ENCODE measurements around the gene STX16.
"Not testable (repeated sequence)": the region's sequence is repeated elsewhere in the genome, so short reads cannot be mapped to it uniquely, and the experiment has no call there.

Gene STX16

GRCh38 chr20:58718729-58719128, 67.6 kb downstream of the STX16 start:
- DNase-seq (ENCODE audit: extremely low read depth, low read depth), result no peak
- TF ChIP-seq, protein P1, sequence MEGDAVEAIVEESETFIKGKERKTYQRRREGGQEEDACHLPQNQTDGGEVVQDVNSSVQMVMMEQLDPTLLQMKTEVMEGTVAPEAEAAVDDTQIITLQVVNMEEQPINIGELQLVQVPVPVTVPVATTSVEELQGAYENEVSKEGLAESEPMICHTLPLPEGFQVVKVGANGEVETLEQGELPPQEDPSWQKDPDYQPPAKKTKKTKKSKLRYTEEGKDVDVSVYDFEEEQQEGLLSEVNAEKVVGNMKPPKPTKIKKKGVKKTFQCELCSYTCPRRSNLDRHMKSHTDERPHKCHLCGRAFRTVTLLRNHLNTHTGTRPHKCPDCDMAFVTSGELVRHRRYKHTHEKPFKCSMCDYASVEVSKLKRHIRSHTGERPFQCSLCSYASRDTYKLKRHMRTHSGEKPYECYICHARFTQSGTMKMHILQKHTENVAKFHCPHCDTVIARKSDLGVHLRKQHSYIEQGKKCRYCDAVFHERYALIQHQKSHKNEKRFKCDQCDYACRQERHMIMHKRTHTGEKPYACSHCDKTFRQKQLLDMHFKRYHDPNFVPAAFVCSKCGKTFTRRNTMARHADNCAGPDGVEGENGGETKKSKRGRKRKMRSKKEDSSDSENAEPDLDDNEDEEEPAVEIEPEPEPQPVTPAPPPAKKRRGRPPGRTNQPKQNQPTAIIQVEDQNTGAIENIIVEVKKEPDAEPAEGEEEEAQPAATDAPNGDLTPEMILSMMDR (IDR thresholded peaks at IDR 0.05; ENCODE audit: low read depth, low read length), result no peak

- DNase-seq (ENCODE audit: extremely low read depth, low read depth), result no peak
- TF ChIP-seq, protein P1 (IDR thresholded peaks at IDR 0.05; ENCODE audit: low read depth, low read length), result no peak
Observed at GRCh38 chr20:58719258-58719657, 68.2 kb downstream of the STX16 start.

DNA sequence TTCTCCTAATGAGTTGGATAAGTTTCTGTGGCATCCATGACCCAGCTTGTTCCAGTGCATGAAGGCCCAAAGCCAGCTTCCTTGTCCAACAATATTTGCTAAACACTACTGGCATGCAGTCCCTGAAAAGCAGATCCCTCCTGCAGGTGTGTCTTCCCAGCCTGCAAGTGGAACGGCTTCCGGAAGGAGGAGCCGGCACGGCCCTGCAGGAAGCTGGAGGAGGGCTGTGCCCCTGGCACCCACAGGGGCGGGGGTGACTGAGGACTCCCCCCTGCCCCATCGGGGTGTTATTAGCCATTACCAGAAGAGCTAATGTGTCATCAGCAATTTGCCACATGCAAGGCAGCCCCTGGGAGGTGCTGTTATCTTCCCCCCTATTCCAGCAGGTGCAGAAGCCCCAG, 68.9 kb downstream of the STX16 start:
- TF ChIP-seq, protein P1 (IDR thresholded peaks at IDR 0.05; ENCODE audit: low read depth, low read length), result no peak
- DNase-seq (ENCODE audit: extremely low read depth, low read depth), result no peak

DNA sequence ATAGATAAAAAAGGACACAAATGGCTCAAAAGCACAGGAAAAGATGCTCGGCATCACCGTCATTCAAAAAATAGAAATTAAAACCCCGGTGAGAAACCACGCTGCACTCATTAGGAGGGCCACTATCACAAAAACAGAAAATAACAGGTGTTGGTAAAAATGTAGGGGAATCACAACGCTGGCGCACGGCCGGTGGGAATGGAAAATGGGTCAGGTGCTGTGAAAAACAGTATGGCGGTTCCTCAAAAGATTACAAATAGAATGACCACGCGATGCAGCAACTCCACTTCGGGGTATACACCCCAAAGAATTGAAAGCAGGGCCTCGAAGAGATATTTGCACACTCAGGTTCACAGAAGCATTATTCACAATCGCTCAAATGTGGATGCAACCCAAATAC, 69.8 kb downstream of the STX16 start:
- TF ChIP-seq, protein P1 (IDR thresholded peaks at IDR 0.05; ENCODE audit: low read depth, low read length), result no peak
- DNase-seq (ENCODE audit: extremely low read depth, low read depth), result no peak

- no peak for DNase-seq (ENCODE audit: extremely low read depth, low read depth)
- TF ChIP-seq, protein P1 (IDR thresholded peaks at IDR 0.05; ENCODE audit: low read depth, low read length), result no peak
Observed at GRCh38 chr20:58721951-58722778, 71.1 kb downstream of the STX16 start.

DNA sequence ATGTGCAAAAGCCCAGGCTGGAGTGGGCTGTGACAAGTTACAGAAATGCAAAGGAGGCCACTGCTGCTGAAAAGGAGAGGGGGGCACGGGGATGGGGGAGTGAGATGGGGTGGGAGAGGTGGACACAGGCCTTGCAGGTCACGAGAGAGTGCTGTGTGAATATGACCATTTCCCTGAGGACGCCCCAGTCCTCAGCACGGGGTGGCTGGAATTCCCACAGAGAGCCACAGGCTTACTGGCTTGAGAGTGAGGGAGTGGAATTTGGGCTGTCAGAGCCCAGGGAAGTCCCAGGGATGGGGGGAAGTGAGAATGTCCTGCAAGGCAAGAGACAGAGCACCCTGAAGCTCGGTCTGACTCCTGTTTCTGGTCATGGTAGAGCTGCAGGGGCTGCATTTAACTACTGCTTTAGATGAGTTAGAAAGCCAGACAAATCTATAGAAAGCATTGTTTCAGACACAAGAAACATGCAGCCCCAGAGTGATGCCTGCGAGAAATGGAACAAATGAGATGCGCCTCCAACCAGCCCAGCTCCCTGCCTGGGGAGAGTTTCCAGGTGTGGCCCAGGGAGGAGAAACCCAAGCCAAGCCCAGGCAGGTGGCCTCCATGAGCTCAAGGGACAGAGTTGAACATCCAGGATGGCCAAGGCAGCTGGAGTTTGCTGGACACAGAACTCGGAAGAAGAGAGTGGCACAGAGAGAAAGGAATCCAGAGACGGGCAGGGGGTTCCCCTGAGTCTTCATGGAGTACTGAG, 72.0 kb downstream of the STX16 start:
- TF ChIP-seq, protein P1 (IDR thresholded peaks at IDR 0.05; ENCODE audit: low read depth, low read length), result no peak
- DNase-seq (ENCODE audit: extremely low read depth, low read depth), result no peak

DNA sequence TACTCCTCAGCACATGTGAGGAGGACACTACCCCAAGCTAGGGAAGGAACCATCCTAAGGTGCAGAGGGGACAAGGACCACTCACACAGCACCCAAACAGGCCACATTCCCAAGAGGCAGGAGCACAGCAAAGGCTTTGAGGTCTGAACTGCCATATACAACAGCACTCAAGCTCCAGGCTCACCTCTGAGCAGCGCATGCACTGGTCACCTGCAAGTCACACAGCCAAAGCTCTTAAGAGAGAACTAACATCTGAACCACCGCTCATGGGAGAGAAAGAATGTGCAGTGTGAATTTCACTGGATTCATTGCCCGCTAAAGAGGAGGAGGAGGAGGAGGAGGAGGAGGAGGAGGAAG, 72.5 kb downstream of the STX16 start:
- TF ChIP-seq, protein P1 (IDR thresholded peaks at IDR 0.05; ENCODE audit: low read depth, low read length), result no peak
- no peak for DNase-seq (ENCODE audit: extremely low read depth, low read depth)

GRCh38 chr20:58726156-58726555, 75.1 kb downstream of the STX16 start:
- not testable (repeated sequence) for DNase-seq (ENCODE audit: extremely low read depth, low read depth)
